SK-N-SH (cell line): ENCODE results near the gene LRRC2. TPM values are rescaled to one million over a fixed set of nuclear protein-coding genes. Genes with fewer than 3 reads are reported as not detected.

Source experiments
- CTCF ChIA-PET: fragments of 300-600, 350-600 bp; formaldehyde crosslinking; extraction: SDS; loops from one replicate; lab custom pipeline; 2021; lab: Yijun Ruan, JAX
- POLR2A ChIA-PET: fragments of 350-600 bp; sonication (Branson Sonifier 250); formaldehyde crosslinking; extraction: SDS; loops from one replicate; lab custom pipeline; 2020; ENCODE audit warnings: antibody characterized with exemption, inconsistent platforms; lab: Yijun Ruan, JAX
- DNase-seq: peaks from one replicate; pipeline ENCODE4 v3.0.0; 2012
- H2AFZ ChIP-seq: fragments of 200-600 bp; sonication (generic); 2 replicates; pipeline ENCODE4 v1.8.1; 2016; ENCODE audit warnings: antibody characterized with exemption, mild to moderate bottlenecking, low read depth
- H3F3A ChIP-seq: fragments of 200-600 bp; sonication (generic); replicated peaks from 2 replicates; pipeline ENCODE3; 2016; ENCODE audit warnings: antibody characterized with exemption, mild to moderate bottlenecking; ENCODE audit not compliant: insufficient read depth
- H3K27ac ChIP-seq, 2 experiments: fragments of 200-500 bp in 1 of 2; fragments of 200-600 bp in 1 of 2; sonication (Bioruptor generic) in 1 of 2; sonication (generic), shearing (Covaris generic) in 1 of 2; 2 replicates each; pipeline versions ENCODE4 v1.5.1 to v1.6.1; 2014 to 2016; ENCODE audit warnings: low read depth in 2 of 2, inconsistent platforms in 1 of 2, low read length in 1 of 2, mild to moderate bottlenecking in 1 of 2, mixed read lengths in 1 of 2
- H3K27me3 ChIP-seq: fragments of 200-600 bp; sonication (generic), shearing (Covaris generic); 2 replicates; pipeline ENCODE4 v1.6.1; 2016; ENCODE audit warnings: mixed run types; ENCODE audit not compliant: insufficient read depth
- H3K36me3 ChIP-seq, 2 experiments: fragments of 200-500 bp in 1 of 2; fragments of 200-600 bp in 1 of 2; sonication (Bioruptor generic) in 1 of 2; sonication (generic) in 1 of 2; replicated peaks in 1 of 2; 2 replicates each; pipeline versions ENCODE3 to v1.5.1; 2014 to 2016; ENCODE audit warnings: low read length in 1 of 2, mild to moderate bottlenecking in 1 of 2; ENCODE audit not compliant: insufficient read depth in 2 of 2, control insufficient read depth in 1 of 2
- H3K4me1 ChIP-seq, 2 experiments: fragments of 200-500 bp in 1 of 2; fragments of 200-600 bp in 1 of 2; sonication (Bioruptor generic) in 1 of 2; sonication (generic), shearing (Covaris generic) in 1 of 2; 2 replicates each; pipeline versions ENCODE4 v1.5.1 to v1.6.1; 2014 to 2016; ENCODE audit warnings: low read depth in 1 of 2, low read length in 1 of 2, mixed run types in 1 of 2; ENCODE audit not compliant: insufficient read depth in 2 of 2, control insufficient read depth in 1 of 2
- H3K4me2 ChIP-seq: fragments of 200-600 bp; sonication (generic), shearing (Covaris generic); 2 replicates; pipeline ENCODE4 v1.6.1; 2017; ENCODE audit warnings: mixed run types
- H3K4me3 ChIP-seq, 2 experiments: fragments of 200-500 bp in 1 of 2; fragments of 200-600 bp in 1 of 2; sonication (Bioruptor generic) in 1 of 2; sonication (generic), shearing (Covaris generic) in 1 of 2; 2 replicates each; pipeline versions ENCODE4 v1.5.1 to v1.8.1; 2014 to 2016; ENCODE audit warnings: low read depth in 2 of 2, inconsistent platforms in 1 of 2, low read length in 1 of 2, mild to moderate bottlenecking in 1 of 2, mixed read lengths in 1 of 2, moderate library complexity in 1 of 2
- H3K79me2 ChIP-seq: fragments of 200-600 bp; sonication (generic); 2 replicates; pipeline ENCODE4 v1.8.1; 2017; ENCODE audit warnings: mild to moderate bottlenecking; ENCODE audit not compliant: insufficient read depth
- H3K9ac ChIP-seq: fragments of 200-600 bp; sonication (generic); 2 replicates; pipeline ENCODE4 v1.6.1; 2017; ENCODE audit warnings: mixed run types
- H3K9me2 ChIP-seq: fragments of 200-600 bp; sonication (generic); 2 replicates; pipeline ENCODE4 v1.6.1; 2017; ENCODE audit warnings: mixed run types
- H3K9me3 ChIP-seq: fragments of 200-600 bp; sonication (generic); 2 replicates; pipeline ENCODE4 v1.6.1; 2017; ENCODE audit warnings: mixed run types, mild to moderate bottlenecking, moderate library complexity
- H4K20me1 ChIP-seq: fragments of 200-600 bp; sonication (generic); 2 replicates; pipeline ENCODE4 v1.6.1; 2017; ENCODE audit warnings: mild to moderate bottlenecking, mixed run types; ENCODE audit not compliant: insufficient read depth
- ELF1 ChIP-seq: IDR thresholded peaks from 2 replicates; pipeline ENCODE4 v1.4.0; 2012
- FOSL2 ChIP-seq: IDR thresholded peaks from 2 replicates; pipeline ENCODE4 v1.4.0; 2012; ENCODE audit warnings: low read depth, mild to moderate bottlenecking, moderate library complexity, borderline replicate concordance
- FOXJ3 ChIP-seq: sonication (generic); formaldehyde crosslinking; IDR thresholded peaks from 2 replicates; pipeline ENCODE4 v1.5.1; 2020; ENCODE audit warnings: mild to moderate bottlenecking, missing genetic modification reagents
- IRF3 ChIP-seq: fragments of 150-350 bp; IDR thresholded peaks from 2 replicates; pipeline ENCODE4 v1.6.1; 2016; ENCODE audit warnings: mild to moderate bottlenecking, low read depth, low read length
- JUND ChIP-seq: IDR thresholded peaks from 2 replicates; pipeline ENCODE4 v1.4.0; 2012
- NFIC ChIP-seq: IDR thresholded peaks from 2 replicates; pipeline ENCODE4 v1.4.0; 2012; ENCODE audit warnings: borderline replicate concordance
- POLR2AphosphoS5 ChIP-seq: IDR thresholded peaks from 2 replicates; pipeline ENCODE4 v1.6.1; 2012; ENCODE audit warnings: low read depth, low read length
- RAD21 ChIP-seq: IDR thresholded peaks from 2 replicates; pipeline ENCODE4 v1.6.1; 2012; ENCODE audit warnings: mild to moderate bottlenecking, low read length
- RCOR1 ChIP-seq: fragments of 150-350 bp; IDR thresholded peaks from 2 replicates; pipeline ENCODE4 v1.6.1; 2017; ENCODE audit warnings: antibody characterized with exemption, low read length
- WGBS: methylation state at CpG from one replicate; pipeline ENCODE4 v1.1.6; 2017; ENCODE audit warnings: low lambda C conversion rate; 5-methylcytosine and 5-hydroxymethylcytosine counted together
- polyA plus RNA-seq, 3 experiments: library from polyadenylated mRNA; depleted of rRNA; stranded (reverse); fragments of >200 nt; gene quantifications; 2 replicates each; pipeline ENCODE4 v1.2.3, GENCODE V29; 2012
- TF ChIP-seq, protein P1 (sequence below): IDR thresholded peaks from 2 replicates; pipeline ENCODE4; 2012

LRRC2 gene
- polyA plus RNA-seq, 1 of the 3 experiments (the other 2 are of a cell fraction), result 0.13 TPM

DNA sequence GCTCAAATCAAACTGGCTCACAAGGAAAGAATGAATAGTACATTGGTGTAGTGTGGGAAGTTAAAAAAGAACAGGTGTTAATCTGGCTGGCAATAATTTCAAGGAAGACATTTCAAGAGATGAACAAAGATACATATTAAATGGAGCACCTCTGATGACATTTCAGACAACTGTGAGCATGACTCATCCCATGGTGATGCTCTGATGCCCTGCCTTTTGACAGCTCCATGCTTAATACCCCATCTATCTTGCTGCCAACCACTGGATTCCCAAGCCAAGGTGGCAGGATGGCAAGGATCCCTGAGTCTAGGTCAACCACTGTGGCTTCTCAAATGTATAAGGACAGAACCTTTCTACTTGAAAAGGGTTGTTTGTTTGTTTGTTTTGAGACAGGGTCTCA lies 29.3 kb downstream of the LRRC2 start:
- Histone ChIP-seq H3F3A (no peaks in the 10 kb centered on the region), H3K27ac (no peak overlapping the region), H3K9ac (no peak overlapping the region), H3K36me3 (no peaks in the 10 kb centered on the region), H3K27me3 (no peaks in the 10 kb centered on the region), H3K4me3 (no peak overlapping the region), H3K9me3 (no peaks in the 10 kb centered on the region), H4K20me1 (no peaks in the 10 kb centered on the region), H3K4me1 (peaks cover 0 to 3% of the 10 kb centered on the region in 2 experiments; a peak in 1 of 4 replicates), H3K4me2 (no peak overlapping the region)
- no peak for DNase-seq
- CTCF ChIA-PET, result no interaction called here
- POLR2A ChIA-PET, result no interaction called here
- TF ChIP-seq RAD21 (no peak), ELF1 (no peak), NFIC (no peak)
- TF ChIP-seq, all 33 proteins: peak for 0
- H2AFZ ChIP-seq, result no peak overlapping the region
- H3K79me2 ChIP-seq, result no peaks in the 10 kb centered on the region
- H3K9me2 ChIP-seq, result no peaks in the 10 kb centered on the region

DNA sequence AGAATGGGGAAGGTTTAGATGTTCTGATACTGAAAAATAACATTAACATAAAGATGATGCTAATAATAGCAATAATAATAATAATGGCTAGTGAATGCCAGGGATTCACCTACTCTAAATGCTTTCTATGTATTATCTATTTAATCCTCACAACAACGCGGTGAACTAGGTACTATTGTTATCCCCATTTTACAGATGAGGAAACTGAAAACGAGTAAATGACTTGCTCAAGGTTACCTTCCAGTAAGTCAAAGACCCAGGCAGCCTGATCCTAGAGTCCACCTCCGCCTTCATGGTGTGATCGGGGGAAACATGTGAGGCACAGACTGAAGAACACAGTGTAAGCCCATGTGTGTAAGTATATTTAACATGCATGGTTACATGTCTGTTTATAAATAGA lies 30.4 kb downstream of the LRRC2 start:
- 71% methylated on average over 5 of the region's 5 CpGs for WGBS
- no peak for DNase-seq
- Histone ChIP-seq H3K9ac (no peak overlapping the region), H3K27ac (no peak overlapping the region), H3K4me2 (no peak overlapping the region), H4K20me1 (no peaks in the 10 kb centered on the region), H3K79me2 (no peaks in the 10 kb centered on the region), H3K36me3 (no peaks in the 10 kb centered on the region), H3K9me2 (no peaks in the 10 kb centered on the region), H3K9me3 (no peaks in the 10 kb centered on the region), H3K4me3 (no peak overlapping the region), H3K27me3 (no peaks in the 10 kb centered on the region), H2AFZ (no peak overlapping the region), H3K4me1 (peaks cover 0 to 3% of the 10 kb centered on the region in 2 experiments; a peak in 1 of 4 replicates), H3F3A (no peaks in the 10 kb centered on the region)
- no peak for TF ChIP-seq FOSL2
- no peak for TF ChIP-seq RCOR1
- no peak for TF ChIP-seq FOXJ3
- TF ChIP-seq, protein P1, sequence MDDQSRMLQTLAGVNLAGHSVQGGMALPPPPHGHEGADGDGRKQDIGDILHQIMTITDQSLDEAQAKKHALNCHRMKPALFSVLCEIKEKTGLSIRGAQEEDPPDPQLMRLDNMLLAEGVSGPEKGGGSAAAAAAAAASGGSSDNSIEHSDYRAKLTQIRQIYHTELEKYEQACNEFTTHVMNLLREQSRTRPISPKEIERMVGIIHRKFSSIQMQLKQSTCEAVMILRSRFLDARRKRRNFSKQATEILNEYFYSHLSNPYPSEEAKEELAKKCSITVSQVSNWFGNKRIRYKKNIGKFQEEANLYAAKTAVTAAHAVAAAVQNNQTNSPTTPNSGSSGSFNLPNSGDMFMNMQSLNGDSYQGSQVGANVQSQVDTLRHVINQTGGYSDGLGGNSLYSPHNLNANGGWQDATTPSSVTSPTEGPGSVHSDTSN, result no peak
- no peak for TF ChIP-seq JUND
- no peak for TF ChIP-seq IRF3
- ChIA-PET CTCF (no interaction called here), POLR2A (no interaction called here)

DNA sequence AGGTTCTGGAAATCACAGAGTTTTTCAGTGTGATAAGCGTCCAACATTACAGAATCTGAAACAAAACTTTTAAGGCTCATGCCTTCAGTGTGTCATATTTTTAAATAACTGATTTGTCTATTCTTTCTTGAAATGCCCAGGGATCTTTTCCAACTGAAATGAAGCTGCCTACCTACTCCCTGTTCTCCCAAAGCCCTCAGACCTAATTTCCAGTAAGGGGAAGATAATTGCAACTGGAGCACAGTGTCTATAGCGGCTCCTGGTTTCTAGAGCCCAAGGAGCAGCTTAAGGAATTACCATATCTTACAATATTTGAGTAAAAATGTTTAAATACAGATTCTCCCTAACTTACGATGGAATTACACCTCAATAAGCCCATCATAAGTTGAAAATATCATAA lies 33.0 kb downstream of the LRRC2 start:
- CTCF ChIA-PET, result interaction anchor here (1.4 to 2.0 kb wide), 2 partner anchors 10 to 44 kb away, joined by 5 to 7 read pairs; no protein-coding TSS in a partner anchor
- no peak for DNase-seq

More for the DNA sequence above, 33.0 kb downstream of the LRRC2 start:
- Histone ChIP-seq H3K9ac (no peak overlapping the region), H3K27me3 (no peaks in the 10 kb centered on the region), H4K20me1 (no peaks in the 10 kb centered on the region), H3K4me2 (no peak overlapping the region), H3K4me3 (no peak overlapping the region), H3K4me1 (no peaks in the 10 kb centered on the region), H3F3A (no peaks in the 10 kb centered on the region), H3K9me3 (no peaks in the 10 kb centered on the region), H3K27ac (no peak overlapping the region), H3K9me2 (no peaks in the 10 kb centered on the region), H3K36me3 (no peaks in the 10 kb centered on the region), H3K79me2 (no peaks in the 10 kb centered on the region), H2AFZ (no peak overlapping the region)
- POLR2A ChIA-PET, result no interaction called here
- WGBS, result 45% methylated on average over 3 of the region's 3 CpGs
- TF ChIP-seq POLR2AphosphoS5 (no peak), RAD21 (no peak)
